ENCODE results near the gene ELMOD3.

DNA sequence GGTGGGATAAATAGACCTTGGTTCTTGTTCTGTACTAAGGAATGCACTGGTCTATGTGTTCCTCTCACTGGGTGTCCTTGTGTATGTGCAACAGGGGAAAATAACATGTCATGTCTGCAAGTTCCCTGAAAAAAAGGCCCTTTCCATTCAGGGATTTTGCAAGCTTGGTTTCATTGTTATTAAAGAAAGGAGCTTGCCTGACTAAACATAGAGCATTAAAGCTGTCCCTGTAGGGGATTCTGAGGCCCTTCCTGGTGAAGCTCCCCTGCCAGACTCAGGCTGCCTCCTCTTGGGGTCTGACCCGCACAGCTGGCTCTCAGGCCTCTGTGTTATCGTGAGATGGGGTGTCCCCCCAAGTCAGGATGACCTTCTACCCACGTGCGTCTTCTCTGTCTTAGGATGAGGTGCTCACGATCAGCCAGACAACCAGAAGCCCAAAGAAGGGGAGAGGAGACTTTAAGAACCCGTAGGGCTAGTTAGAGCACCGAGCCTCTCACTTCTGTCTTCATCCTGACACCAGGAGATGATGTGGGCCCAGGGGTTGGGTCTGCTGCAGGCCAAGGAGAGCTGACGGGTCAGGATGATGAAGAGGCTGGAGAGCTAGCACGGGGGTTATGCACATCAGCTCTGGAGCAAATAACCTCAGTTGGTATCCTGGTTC is 34.4 kb downstream of the ELMOD3 start:
- no peak for TF ChIP-seq NFYB (IDR thresholded peaks at IDR 0.05; ENCODE audit: extremely low read depth, insufficient read length)
- TF ChIP-seq SREBF2 (CRISPR knock-in tag; IDR thresholded peaks at IDR 0.05), result no peak
- no peak for TF ChIP-seq CTCF (IDR thresholded peaks at IDR 0.05 in 2 of 3, conservative IDR thresholded peaks at IDR 0.05 in 1 of 3; ENCODE audit: insufficient read depth in 2 of 3, low read depth in 1 of 3, low read length in 3 of 3)
- TF ChIP-seq GATA2 (CRISPR knock-in tag; IDR thresholded peaks at IDR 0.05), result no peak
- TF ChIP-seq NONO (IDR thresholded peaks at IDR 0.05; ENCODE audit: low read depth in 2 of 2, low read length in 1 of 2), result no peak
- TF ChIP-seq AFF1 (IDR thresholded peaks at IDR 0.05; ENCODE audit: low read depth in 1 of 2, partially characterized antibody in 2 of 2), result no peak
- no peak for TF ChIP-seq NFE2L1 (tag; IDR thresholded peaks at IDR 0.05; ENCODE audit: borderline replicate concordance, low read depth)
- no peak for TF ChIP-seq POLR2AphosphoS5 (IDR thresholded peaks at IDR 0.05; ENCODE audit: control insufficient read depth, insufficient read depth, low read depth, low read length)
- no peak for TF ChIP-seq ZNF589 (CRISPR knock-in tag; IDR thresholded peaks at IDR 0.05; ENCODE audit: low read depth)
- TF ChIP-seq FUS (optimal IDR thresholded peaks at IDR 0.05; ENCODE audit: low read depth, low read length), result no peak

All from K562 (cell line).